ENCODE results near the gene GM2A.
"Not testable (repeated sequence)": the region's sequence is repeated elsewhere in the genome, so short reads cannot be mapped to it uniquely, and the experiment has no call there.

Gene GM2A

DNA sequence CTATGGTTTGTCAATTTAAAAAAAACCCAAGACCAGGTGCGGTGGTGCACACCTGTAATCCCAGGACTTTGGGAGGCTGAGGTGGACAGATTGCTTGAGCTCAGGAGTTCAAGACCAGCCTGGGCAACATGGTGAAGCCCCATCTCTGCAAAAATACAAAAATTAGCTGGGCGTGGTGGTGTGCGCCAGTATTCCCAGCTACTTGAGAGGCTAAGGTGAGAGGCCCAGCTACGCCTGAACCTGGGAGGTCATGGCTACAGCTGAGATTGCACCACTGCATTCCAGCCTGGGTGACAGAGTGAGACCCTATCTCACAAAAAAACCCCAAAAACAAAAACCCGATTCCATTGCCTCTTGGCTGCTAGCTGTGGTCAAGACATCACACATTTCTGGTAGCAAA is 2.0 kb downstream of the GM2A start:
- not testable (repeated sequence) for DNase-seq

DNA sequence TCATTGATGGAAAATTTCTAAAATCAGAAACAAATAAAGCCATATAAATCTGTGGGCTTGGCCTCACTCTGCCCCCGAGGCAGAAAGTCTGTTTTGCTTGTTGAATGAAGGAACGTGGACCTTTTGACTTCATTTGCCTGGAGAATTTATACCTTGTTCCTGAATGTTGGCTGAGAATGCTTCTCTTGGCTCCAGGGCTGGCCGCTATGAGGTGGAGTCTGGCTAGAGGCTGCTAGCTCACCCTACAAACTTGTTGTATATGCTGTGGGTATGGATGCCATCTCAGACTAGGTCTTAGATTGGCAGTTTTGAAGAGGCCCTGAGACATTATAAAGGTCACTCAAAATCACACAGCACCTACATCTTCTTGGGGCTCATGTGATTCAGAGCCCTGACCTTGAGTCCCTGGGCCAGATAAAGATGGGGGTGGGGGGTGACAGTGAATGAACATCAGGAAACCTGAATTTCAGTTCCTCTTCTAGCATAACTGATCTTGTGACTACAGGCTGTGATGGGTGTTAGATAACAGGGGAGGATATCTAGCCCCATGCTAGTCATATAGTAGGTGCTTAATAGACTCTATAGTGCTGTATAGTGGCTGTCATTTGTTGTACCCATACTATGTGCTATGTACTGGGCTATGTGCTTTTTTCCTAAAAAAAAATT is 2.8 kb downstream of the GM2A start:
- peak in 1 of 2 experiments; percentile 5 for DNase-seq

DNA sequence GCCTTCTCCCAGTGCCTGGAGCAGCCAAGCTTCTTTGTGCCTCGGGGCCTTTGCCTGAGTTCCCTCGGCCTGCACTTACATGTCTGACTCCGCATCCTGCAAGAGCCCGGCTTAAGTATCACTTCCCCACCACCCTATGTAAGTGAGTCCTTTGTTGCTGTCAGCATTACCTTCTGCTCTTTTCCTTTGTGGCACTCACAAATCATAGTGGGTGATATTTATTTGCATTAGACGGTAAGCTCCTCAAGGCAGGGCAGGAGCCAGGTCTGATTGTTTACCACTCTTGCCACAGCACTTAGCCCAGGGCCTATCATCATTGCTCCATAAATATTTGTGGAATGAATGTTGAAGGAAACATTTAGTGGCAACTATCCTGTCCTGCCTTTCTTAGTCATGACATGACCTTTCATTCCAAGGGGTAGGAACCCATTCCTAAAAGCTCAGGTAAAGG is 4.8 kb downstream of the GM2A start:
- DNase-seq, result no peak

DNA sequence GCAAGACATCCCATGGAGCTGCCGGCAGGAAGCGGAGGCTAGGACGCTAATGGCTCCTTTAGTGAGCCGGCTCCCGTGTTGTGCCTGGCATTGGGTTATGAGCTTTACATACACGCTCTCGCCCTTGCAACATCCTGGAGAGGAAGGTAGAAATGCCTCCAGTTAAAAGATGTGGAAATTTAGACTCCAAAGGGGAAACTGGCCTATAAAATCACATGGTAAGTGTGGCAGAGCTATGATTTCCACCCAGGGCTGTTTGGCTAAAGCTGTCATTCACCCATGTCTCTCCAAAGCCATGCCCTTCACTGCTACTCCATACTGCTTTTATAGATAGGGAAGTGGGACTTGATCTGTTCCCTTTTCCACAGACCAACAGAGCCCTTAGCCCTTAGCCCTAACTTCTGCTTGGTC is 5.2 kb downstream of the GM2A start:
- DNase-seq, result peak; percentile 18

DNA sequence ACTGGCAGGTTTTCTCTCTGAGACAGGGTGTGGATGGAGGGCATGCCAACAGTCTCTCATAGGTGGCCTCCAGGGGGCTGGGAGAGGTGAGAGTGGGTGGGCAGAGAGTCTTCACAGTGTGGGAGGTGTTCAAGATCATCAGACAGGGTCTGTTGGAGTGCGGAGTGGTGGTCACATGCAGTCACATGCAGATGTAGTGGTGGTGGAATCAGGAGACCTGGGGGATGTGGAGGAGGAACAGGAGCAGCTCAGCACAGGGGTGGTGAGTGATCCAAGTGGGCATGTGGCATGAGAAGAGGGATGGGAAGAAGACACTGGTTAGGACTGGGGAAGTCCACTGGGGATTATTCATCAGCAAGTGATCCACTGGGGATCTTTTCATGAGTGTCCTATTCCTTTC is 5.8 kb downstream of the GM2A start:
- DNase-seq, result no peak

DNA sequence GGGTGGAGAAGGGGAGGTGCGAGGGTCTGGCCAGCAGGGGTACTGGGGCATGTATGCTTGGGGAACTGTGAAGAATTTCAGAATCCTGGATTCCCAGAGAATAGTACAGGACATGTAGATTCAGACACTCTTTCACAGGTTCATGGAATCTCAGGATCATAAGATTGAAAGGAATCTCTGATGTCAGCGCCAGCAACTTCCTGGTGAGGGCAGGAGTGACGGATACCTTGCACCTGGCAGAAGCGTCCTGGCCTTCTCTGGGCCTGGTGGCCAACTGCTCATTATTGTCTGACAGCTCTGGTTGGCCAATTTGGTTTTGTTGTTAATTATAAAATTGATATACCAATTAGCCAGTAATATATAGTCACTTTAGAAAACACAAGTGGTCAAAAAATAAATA is 6.9 kb downstream of the GM2A start:
- DNase-seq, result no peak

DNA sequence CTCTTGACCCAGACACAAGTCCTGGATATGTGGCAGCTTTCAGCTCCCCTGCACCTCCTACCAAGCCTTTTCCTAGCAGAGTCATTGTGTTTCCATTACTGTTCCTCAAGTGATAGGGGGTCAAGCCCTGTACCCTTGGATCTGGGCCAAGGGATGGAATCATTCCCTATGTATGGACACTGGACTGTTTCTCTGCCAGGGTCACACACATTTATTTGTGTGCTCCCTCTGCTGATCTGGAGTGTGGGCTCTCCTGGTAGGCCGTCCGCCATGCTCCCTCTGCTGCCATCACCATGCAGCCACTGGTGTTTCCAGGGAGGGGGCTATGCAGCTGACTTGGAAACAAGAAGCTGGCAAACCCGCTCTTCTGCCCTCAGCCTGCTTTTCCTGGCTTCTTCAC is 9.5 kb downstream of the GM2A start:
- no peak for DNase-seq

DNA sequence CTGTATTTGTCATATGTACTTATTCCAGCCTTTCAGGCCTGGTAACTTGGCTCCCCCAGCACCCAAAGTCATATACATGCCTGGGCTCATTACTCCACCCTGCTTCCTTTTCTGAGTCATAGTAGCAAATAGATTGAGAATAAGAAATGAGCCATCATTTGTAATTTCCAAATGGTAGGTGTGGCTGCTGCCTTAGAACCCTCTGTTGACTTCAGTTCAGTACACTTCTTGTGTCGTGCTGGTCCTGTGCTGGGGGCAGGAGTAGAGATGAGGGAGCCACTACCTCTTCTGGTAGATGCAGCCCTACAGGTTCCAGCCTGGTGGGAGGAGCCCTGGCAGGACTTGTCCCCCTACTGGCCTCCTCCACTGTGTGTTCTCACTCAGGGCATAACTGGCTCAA is 11.1 kb downstream of the GM2A start:
- DNase-seq, result no peak

DNA sequence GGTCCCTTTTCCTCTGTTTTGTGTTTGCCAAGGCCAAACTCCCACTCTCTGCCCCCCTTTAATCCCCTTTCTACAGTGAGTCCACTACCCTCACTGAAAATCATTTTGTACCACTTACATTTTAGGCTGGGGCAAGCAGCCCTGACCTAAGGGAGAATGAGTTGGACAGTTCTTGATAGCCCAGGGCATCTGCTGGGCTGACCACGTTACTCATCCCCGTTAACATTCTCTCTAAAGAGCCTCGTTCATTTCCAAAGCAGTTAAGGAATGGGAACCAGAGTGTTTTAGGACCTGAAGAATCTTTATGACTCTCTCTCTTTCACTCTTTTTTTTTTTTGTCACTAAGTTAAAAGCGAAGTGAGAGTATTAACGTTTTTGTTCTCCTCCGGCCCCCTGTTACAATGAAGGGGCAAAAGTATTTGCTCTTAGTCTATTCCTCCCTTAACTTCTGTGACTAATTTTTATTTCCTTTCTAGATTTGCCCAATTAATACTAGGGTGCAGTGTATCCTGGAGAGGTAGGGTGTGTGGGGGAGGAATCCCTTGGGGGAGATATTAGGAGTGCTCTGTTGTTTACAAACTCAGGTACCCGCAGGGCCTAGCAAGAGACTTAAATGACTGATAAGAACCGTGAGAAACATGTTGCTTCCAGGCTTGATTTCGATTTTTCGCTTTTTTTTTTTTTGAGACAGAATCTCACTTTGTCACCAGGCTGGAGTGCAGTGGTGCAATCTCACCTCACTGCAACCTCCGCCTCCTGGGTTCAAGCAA is 14.7 kb downstream of the GM2A start:
- no peak for DNase-seq

DNA sequence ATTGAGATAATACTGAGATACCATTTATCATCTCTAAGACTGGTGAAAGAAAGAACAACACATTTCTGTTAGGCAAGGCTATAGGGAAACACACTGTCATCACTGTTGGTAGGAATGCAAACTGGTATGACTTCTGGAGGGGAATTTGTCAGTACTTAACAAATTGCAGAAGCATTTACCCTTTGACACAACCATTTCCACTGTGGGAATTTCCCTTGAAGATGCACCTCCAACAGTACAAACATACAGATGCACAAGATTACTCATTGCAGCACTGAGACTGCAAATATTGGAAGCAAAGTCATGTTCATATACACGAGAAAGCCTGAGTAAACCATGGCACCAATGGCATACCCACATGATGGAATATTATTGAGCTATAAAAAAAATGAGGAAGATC is 17.6 kb downstream of the GM2A start:
- no peak for DNase-seq

DNA sequence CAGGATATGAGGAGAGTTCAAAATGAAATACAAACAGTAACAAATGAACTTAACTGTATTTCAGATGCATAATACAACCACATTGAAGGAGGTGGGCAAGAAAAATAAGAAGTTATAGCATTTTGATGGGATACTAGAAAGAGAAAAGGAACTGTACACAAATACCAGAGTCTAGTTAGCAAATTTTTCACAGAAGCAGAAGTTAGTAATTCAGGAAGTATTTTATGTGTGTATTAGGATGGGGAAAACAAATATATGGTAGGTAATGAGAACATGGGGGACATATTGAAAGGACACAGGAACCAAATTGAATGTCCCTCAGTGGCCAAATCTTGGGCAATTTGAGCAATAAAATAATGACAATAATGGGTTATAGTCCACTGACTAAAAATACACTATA is 18.4 kb downstream of the GM2A start:
- DNase-seq, result peak; percentile 31 to 32

DNA sequence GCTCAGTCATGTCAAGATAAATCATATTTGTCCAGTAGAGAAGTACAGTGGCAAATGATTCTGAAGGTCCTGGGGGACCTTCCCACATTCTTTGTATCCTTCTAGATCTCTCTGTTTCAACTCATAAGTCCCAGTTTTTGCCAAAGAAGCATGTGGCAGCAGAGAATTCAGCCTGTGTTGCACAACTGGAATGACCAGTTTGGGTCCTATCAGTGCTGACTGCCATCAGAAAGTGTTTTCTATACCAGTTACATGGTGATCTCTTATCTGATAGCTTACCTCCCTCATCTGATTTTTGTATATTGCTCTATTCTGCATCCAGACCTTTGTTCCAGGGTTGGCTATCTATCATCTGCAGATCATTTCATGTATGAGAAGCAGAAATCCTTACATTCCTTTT is 21.7 kb downstream of the GM2A start:
- no peak for DNase-seq

DNA sequence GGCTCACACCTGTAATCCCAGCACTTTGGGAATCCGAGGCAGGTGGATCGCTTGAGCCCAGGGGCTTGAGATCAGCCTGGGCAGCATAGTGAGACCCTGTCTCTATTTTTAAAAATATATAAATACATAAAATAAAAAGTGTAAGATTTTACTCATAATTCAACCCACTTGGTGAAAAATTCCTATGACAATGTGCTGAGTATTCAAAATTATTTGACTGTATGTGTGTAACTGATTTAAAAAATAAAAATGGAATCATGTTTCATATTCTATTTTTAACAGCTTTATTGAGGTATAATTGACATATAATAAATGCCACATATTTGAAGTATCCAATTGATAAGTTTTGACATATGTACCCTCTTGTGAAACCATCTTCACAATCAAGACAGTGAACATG is 22.8 kb downstream of the GM2A start:
- no peak for DNase-seq

DNA sequence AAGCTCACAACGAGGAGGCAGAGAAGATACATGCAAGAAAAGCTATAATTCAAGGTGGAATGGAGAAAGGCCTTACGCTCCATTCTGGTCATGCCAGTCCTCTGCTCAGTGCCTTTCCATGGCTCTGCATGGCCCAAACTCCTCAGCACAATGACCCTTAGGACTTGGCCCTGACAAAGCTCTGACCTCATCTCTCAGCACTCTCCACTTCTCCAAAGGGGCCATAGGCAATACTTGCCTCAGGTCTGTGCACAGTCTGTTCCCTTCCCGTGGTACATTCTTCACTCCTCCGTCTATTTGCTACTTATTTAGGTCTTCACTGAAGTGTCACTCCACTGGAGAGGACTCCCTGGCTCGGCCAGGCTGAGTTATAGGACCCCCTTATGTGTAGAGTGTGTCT is 25.9 kb downstream of the GM2A start:
- no peak for DNase-seq

DNA sequence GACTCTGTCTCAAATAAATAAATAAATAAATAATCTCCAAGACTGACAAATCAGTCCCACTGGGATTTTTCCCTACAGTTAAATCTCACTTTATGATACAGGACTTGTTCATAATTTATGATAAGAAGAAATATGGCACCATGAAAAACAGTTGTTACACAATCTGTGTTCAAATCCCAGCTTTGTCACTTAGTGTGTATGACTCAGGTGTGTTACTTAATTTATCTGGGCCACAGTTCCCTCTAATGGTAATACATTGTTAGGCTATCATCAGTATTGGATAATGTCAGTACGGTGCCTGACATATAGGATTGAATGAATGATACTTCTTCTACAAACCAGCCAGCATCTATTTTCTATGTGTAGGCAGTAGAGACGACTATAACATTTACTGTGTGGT is 27.5 kb downstream of the GM2A start:
- DNase-seq, result no peak

DNA sequence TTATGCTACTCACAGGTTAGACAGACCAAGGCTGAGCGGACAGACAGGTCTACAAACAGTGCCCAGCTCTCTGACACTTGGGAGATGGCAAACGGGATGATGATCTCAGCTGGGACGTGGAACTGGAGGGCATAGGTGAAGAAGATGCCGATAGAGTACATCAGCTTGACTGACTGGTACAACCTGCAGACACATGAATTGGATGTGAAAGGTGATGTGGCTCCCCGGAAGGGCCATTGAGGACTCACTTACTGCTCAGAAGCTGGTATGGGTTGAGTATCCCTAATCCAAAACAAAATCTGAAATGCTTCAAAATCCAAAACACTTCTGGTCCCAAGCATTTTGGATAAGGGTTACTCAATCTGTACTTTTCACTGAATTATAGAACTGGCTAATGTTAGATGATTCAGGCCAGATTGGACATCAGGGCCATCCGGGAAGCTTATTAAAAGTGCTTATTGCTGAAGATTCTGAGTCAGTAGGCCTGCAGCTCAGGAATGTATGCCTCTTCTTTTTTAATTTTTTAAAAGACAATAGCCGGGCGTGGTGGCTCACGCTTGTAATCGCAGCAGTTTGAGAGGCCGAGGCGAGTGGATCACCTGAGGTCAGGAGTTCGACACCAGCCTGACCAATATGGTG is 28.1 kb downstream of the GM2A start:
- DNase-seq, result no peak

DNA sequence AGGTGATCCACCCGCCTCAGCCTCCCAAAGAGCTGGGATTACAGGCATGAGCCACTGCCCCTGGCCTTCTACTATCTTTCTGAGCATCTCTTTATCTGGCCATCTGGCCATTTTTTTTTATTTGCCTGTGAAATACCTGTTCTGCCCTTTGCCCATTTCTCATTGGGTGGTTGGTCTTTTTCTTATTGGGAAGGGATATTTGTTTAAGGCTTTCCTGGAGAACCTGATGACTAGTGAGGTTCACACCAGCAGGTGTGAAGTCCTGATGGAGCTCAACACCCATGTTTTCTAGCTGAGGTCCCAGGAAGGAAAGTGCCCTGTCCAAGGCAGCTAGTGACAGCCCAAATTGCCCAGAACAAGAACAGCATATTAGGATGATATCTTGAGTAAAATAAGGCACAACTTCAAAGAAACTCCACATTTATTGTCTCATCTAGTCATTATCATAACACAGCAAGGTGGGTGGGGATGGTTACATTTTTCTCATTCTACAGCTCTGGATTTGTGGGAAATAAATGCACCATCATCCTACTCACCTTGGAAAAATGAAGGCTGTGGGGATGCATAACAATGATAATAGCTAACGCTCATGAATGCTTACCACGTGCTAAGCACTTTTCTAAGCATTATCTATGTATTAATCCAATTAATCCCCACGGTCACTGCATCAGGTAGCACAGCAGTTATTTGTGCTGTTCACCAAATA is 30.3 kb downstream of the GM2A start:
- DNase-seq, result no peak

DNA sequence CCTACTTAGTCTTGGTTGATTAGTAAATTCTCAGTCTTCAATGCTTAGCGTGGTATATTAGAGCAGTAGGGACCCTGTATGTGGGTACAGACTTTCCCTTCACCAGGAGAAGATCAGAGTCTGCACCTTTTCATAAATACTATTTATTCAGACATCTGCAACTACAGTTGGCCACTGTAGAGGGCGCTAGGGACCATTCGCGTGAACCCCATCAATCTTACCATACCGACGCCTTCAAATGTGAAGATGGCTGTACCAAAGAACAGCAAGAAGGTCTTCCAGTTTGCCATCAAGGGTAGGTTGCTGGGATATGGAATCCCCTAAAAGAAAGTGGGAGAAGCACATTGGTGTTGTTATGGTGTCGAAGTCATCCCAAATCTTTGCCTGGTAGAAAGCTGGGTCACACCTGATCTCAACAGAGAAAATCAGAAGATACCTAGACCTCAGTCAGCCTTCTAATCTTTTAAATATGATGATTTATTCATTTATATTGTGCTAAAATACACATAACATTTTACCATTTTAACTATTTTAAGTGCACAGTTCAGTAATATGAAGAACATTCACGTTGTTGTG is 31.5 kb downstream of the GM2A start:
- peak; percentile 4 to 11 for DNase-seq

DNA sequence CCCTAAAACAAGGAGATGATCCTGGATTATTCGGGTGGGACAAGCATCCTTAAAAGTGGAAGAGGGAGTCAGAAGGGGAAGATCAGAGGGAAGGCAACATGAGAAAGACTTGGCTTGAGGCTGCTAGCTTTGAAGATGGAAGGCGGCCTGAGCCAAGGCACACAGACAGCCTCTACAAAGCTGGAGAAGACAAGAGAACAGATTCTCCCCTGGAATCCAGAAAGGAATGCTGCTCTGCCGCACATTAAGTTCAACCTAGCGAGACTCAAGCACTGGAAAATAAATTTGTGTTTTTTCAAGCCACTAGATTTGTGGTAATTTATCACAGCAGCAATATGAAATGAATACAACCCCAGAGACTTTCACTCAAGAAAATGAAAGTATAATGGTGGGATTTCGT is 32.7 kb downstream of the GM2A start:
- DNase-seq, result no peak

DNA sequence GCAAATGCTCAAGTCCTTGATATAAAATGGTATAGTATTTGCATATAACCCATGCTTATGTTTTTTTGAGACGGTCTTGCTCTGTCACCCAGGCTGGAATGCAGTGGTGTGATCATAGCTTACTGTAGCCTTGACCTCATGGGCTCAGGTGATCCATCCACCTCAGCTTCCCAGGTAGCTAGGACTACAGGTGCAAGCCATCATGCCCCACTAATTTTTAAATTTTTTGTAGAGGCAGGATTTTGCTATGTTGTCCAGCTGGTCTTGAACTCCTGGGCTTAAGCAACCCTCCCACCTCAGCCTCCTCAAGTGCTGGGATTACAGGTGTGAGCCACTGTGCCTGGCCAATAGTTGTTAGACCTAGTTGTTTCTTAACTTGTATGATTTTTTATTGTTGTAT is 33.3 kb downstream of the GM2A start:
- no peak for DNase-seq

DNA sequence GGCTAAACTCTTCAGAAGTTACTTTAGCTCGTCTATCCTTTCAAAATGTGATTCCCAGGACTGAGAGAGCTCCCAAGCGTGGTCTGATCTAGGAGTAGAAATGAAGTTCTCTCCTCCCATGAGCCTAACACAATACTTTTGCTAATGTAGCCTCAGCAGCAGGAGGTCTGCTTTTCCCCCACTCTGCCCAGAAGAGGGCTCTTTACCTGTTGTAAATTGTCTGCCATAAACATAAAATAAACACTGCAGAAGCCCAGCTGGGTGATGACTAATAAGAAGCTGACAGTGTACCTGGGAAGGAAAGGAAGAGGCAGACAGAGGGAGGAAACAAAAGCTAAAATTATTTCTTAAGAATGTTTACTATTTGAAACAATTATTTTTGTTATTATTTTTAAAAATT is 35.2 kb downstream of the GM2A start:
- no peak for DNase-seq

DNA sequence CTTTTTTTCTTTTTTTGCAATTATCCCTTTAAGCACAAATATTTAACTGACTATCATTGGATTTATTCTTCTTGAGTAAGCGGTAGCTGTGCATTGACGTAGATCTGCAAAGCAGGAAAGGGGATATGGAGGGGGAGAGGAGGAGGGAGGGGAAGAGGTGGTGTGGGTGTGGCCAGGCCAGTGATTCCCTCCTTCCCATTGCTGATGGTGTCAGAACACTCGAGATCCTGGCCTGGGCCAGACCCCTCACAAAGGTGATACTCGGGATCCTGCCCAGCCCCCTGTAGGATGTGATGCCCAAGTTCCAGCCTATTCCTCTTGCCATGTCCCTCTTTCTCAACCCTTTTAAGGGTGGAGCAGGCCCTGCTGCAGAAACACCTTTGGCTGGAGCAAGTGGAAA is 40.6 kb downstream of the GM2A start:
- no peak for DNase-seq

DNA sequence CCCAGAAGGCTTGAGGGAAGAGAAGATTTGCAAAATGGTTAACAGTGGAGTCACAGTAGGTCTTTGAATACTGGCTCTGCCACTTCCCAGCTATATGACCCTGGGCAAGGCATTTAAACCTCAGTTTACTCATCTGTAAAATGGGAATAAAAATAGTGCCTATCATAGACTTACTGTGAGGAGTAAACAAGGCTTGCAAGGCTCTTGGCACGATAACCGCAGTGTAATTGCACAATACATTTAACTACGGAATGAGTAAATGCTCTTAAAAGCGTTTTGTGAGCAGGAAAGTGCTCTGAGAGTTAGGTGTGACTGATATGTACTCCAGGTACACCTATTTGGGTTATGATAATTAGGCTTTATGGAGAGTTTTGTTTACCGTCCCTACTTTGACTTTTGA is 42.2 kb downstream of the GM2A start:
- no peak for DNase-seq

All from AML-193 (cell line).